GM12878 (cell line): ENCODE measurements around the gene MUSK. TPM values are rescaled to one million over a fixed set of nuclear protein-coding genes. Genes with fewer than 3 reads are reported as not detected.
A peak's percentile ranks its signal among the peaks of the same experiment; 100 is the strongest.

ENCODE experiments used
- ATAC-seq: fragments of 200-7000 bp; cut with Tn5 transposase; 3 replicates; pipeline ENCODE4 v1.9.1; 2020; ENCODE audit warnings: mild to moderate bottlenecking, moderate library complexity
- BruUV-seq: library from RNA; stranded (reverse); fragments of 400-500 nt; replicated peaks from 2 replicates; lab custom pipeline; 2021; lab: Mats Ljungman, UMichigan
- CTCF ChIA-PET: fragments of 300-600 bp; sonication (Branson Sonifier 250); formaldehyde crosslinking; extraction: SDS; loops from one replicate; lab custom pipeline; 2021; ENCODE audit warnings: inconsistent platforms; lab: Yijun Ruan, JAX
- POLR2A ChIA-PET: fragments of 350-600 bp; formaldehyde crosslinking; extraction: SDS; loops from one replicate; lab custom pipeline; 2021; ENCODE audit warnings: inconsistent platforms; lab: Charles Lee
- RAD21 ChIA-PET: fragments of 300-600 bp; sonication (Branson Sonifier 250); formaldehyde crosslinking; loops from one replicate; lab custom pipeline; 2023; ENCODE audit warnings: antibody characterized with exemption; ENCODE audit not compliant: unreplicated experiment; lab: Charles Lee
- SMC1A ChIA-PET: fragments of 300-600 bp; sonication (Branson Sonifier 250); formaldehyde crosslinking; loops from one replicate; lab custom pipeline; 2023; ENCODE audit not compliant: unreplicated experiment, uncharacterized antibody; lab: Charles Lee
- DNase-seq: peaks from one replicate; pipeline ENCODE4 v3.0.0-alpha.2; 2011; ENCODE audit warnings: low read depth, low spot score
- FAIRE-seq: peaks from 3 replicates; lab custom pipeline; 2011; peaks lifted over from hg19 to GRCh38; lab: Jason Lieb, UNC
- H2AFZ ChIP-seq: 2 replicates; pipeline ENCODE4 v1.6.0; 2011; ENCODE audit warnings: low read depth, low read length, control low read depth; ENCODE audit not compliant: control insufficient read depth
- H3K27ac ChIP-seq: 2 replicates; pipeline ENCODE4 v1.5.1; 2011; ENCODE audit warnings: control low read depth; ENCODE audit not compliant: control insufficient read depth, insufficient read depth
- H3K27me3 ChIP-seq, 2 experiments: replicated peaks in 1 of 2; 2 replicates each; pipeline versions ENCODE4 v1.6.0 to v1.6.1; 2011; ENCODE audit warnings: low read length in 1 of 2; ENCODE audit not compliant: control insufficient read depth in 2 of 2, insufficient read depth in 2 of 2
- H3K36me3 ChIP-seq, 2 experiments: 2 replicates each; pipeline ENCODE4 v1.5.1; 2011; ENCODE audit warnings: low read length in 1 of 2; ENCODE audit not compliant: control insufficient read depth in 2 of 2, insufficient read depth in 2 of 2
- H3K4me1 ChIP-seq: 2 replicates; pipeline ENCODE4 v1.6.1; 2011; ENCODE audit warnings: mild to moderate bottlenecking, low read length, moderate library complexity, mixed read lengths; ENCODE audit not compliant: control insufficient read depth, insufficient read depth
- H3K4me2 ChIP-seq: 2 replicates; pipeline ENCODE4 v1.6.0; 2011; ENCODE audit warnings: control low read depth; ENCODE audit not compliant: control insufficient read depth, insufficient read depth
- H3K4me3 ChIP-seq: fragments of 200-600 bp; sonication (generic); 2 replicates; pipeline ENCODE4 v1.5.1; 2016
- H3K79me2 ChIP-seq: 2 replicates; pipeline ENCODE4 v1.6.0; 2011; ENCODE audit warnings: low read length; ENCODE audit not compliant: control insufficient read depth, insufficient read depth
- H3K9ac ChIP-seq: 2 replicates; pipeline ENCODE4 v1.8.0; 2011; ENCODE audit warnings: low read length, control low read depth, mixed read lengths; ENCODE audit not compliant: control insufficient read depth, insufficient read depth
- H3K9me3 ChIP-seq: replicated peaks from 3 replicates; pipeline ENCODE4 v1.5.1; 2011; ENCODE audit warnings: mild to moderate bottlenecking, low read length; ENCODE audit not compliant: control insufficient read depth, insufficient read depth
- H4K20me1 ChIP-seq: 2 replicates; pipeline ENCODE4 v1.6.0; 2011; ENCODE audit not compliant: control insufficient read depth, insufficient read depth
- LARP7 ChIP-seq: fragments of 450-650 bp; IDR thresholded peaks from 2 replicates; pipeline ENCODE4 v1.6.1; 2017; ENCODE audit warnings: mild to moderate bottlenecking
- MTA2 ChIP-seq: fragments of 450-650 bp; IDR thresholded peaks from 2 replicates; pipeline ENCODE4 v1.6.1; 2016; ENCODE audit warnings: low read depth, mild to moderate bottlenecking, moderate library complexity
- PBX3 ChIP-seq: IDR thresholded peaks from 2 replicates; pipeline ENCODE4 v1.6.1; 2011; ENCODE audit warnings: mild to moderate bottlenecking, low read depth, low read length, moderate library complexity; ENCODE audit not compliant: insufficient replicate concordance
- RB1 ChIP-seq: fragments of 450-650 bp; formaldehyde crosslinking; IDR thresholded peaks from 2 replicates; pipeline ENCODE4 v1.6.1; 2017; ENCODE audit warnings: mild to moderate bottlenecking, borderline replicate concordance
- RELA ChIP-seq: fragments of 450-650 bp; IDR thresholded peaks from 2 replicates; pipeline ENCODE4 v1.8.0; 2014; ENCODE audit warnings: borderline replicate concordance; ENCODE audit not compliant: partially characterized antibody
- RUNX3 ChIP-seq: IDR thresholded peaks from 2 replicates; pipeline ENCODE4 v1.6.1; 2012; ENCODE audit warnings: low read length, inconsistent platforms
- SPI1 ChIP-seq: IDR thresholded peaks from 2 replicates; pipeline ENCODE4 v1.6.1; 2011; ENCODE audit warnings: low read depth, mild to moderate bottlenecking, low read length, moderate library complexity, borderline replicate concordance; ENCODE audit not compliant: insufficient read depth
- WGBS: methylation state at CpG from one replicate; pipeline ENCODE4 v1.1.6; 2016; ENCODE audit warnings: low lambda C conversion rate; ENCODE audit not compliant: insufficient replicate concordance, insufficient coverage; ENCODE audit errors: missing lambda C conversion rate; 5-methylcytosine and 5-hydroxymethylcytosine counted together
- in situ Hi-C: fragments of 300-500 bp; cut with MboI; formaldehyde crosslinking; loops from 9 replicates; pipeline ENCODE4 v1.14.3; 2018; ENCODE audit warnings: mixed read lengths
- intact Hi-C: fragments of 100-400 bp; cut with micrococcal nuclease; formaldehyde crosslinking; loops from one replicate; pipeline ENCODE4 v1.14.2; 2022; ENCODE audit not compliant: unreplicated experiment
- polyA plus RNA-seq, 11 experiments: library from polyadenylated mRNA; depleted of rRNA in 4 of 11; unstranded in 6 of 11; stranded (reverse) in 5 of 11; fragments of >200 nt; fragmentation: Nextera tagmentation in 4 of 11; fragmentation: Illumina TruSeq in 1 of 11; extraction: Ambion mirVana in 4 of 11; extraction: Trizol in 1 of 11; gene quantifications; 1 replicate in 1 of 11; 2 replicates in 10 of 11; pipeline versions ENCODE4 v1.2.1 to v1.2.3, GENCODE V29; 2011 to 2016; ENCODE audit warnings: inconsistent platforms in 2 of 11, missing spikeins in 2 of 11, low read depth in 1 of 11
- total RNA-seq, 4 experiments: library from RNA; depleted of rRNA in 3 of 4; stranded (reverse); fragments of >200 nt in 3 of 4; fragmentation: Illumina TruSeq in 1 of 4; extraction: Trizol in 1 of 4; gene quantifications; 2 replicates each; pipeline versions ENCODE4 v1.2.1 to v1.2.3, GENCODE V29; 2013 to 2021

MUSK gene
- total and polyA plus RNA-seq, 10 of the 15 experiments (the other 5 are each of a cell fraction or from before 2014, with no cell fraction given), result 0.04 to 0.19 (median 0.10) TPM; not detected in 5

GRCh38 chr9:110768886-110769285, 100.3 kb downstream of the MUSK start:
- Histone ChIP-seq H2AFZ (no peak overlapping the region), H3K79me2 (no peaks in the 10 kb centered on the region), H3K4me1 (no peaks in the 10 kb centered on the region), H4K20me1 (no peaks in the 10 kb centered on the region), H3K27me3 (no peaks in the 10 kb centered on the region)
- WGBS, result 0% methylated on average over 2 of the region's 2 CpGs
- ATAC-seq (no peak), DNase-seq (no peak)
- ChIA-PET CTCF (interaction anchor here (1.9 kb wide), 1 partner anchor 12 kb away, joined by 4 read pairs; no protein-coding TSS in a partner anchor), POLR2A (no interaction called here)
- in situ Hi-C loops, result no loop called here
- TF ChIP-seq SPI1, result no peak
- no peak for TF ChIP-seq RELA
- TF ChIP-seq, all 136 proteins: peak for 0
- no peak overlapping the region for H3K27ac ChIP-seq
- H3K36me3 ChIP-seq, result no peaks in the 10 kb centered on the region
- no peak overlapping the region for H3K4me2 ChIP-seq
- no peak overlapping the region for H3K4me3 ChIP-seq
- no peak for FAIRE-seq
- intact Hi-C loops, result no loop called here
- no peak overlapping the region for H3K9ac ChIP-seq
- H3K9me3 ChIP-seq, result no peaks in the 10 kb centered on the region; the same call in 2 of the 3 replicates
- ChIA-PET SMC1A (interaction anchor here (0.6 to 1.6 kb wide), 2 partner anchors 9 to 15 kb away, joined by 3 to 6 read pairs; no protein-coding TSS in a partner anchor), RAD21 (interaction anchor here (1.0 kb wide), 1 partner anchor 33 kb away, joined by 3 read pairs; no protein-coding TSS in a partner anchor)
- BruUV-seq, result no TSS peak

GRCh38 chr9:110769667-110770066, 101.1 kb downstream of the MUSK start:
- H3K4me3 ChIP-seq, result no peak overlapping the region
- no peak overlapping the region for H3K9ac ChIP-seq
- DNase-seq, result no peak
- no peak for FAIRE-seq
- H3K36me3 ChIP-seq, result no peaks in the 10 kb centered on the region
- intact Hi-C loops, result no loop called here
- in situ Hi-C loops, result no loop called here
- WGBS, result 31% methylated on average over 3 of the region's 3 CpGs
- no peaks in the 10 kb centered on the region for H3K4me1 ChIP-seq
- no TSS peak for BruUV-seq
- ChIA-PET RAD21 (interaction anchor here (1.0 to 1.1 kb wide), 2 partner anchors 32 to 410 kb away, joined by 3 read pairs; no protein-coding TSS in a partner anchor), SMC1A (interaction anchor here (0.9 to 1.6 kb wide), 2 partner anchors 15 to 122 kb away, joined by 3 to 6 read pairs; no protein-coding TSS in a partner anchor), POLR2A (no interaction called here)
- H3K27ac ChIP-seq, result no peak overlapping the region
- peak; percentile 56 for ATAC-seq
- H3K79me2 ChIP-seq, result no peaks in the 10 kb centered on the region
- no peak overlapping the region for H2AFZ ChIP-seq
- no peak overlapping the region for H3K4me2 ChIP-seq
- TF ChIP-seq PBX3 (no peak), RB1 (no peak), MTA2 (peak; percentile 45; the same call in 1 of the 2 replicates), RUNX3 (peak; percentile 67; the same call in 1 of the 2 replicates), LARP7 (no peak)
- TF ChIP-seq, all 136 proteins: peak for 2
- H3K27me3 ChIP-seq, result no peaks in the 10 kb centered on the region
- H4K20me1 ChIP-seq, result no peaks in the 10 kb centered on the region
- no peaks in the 10 kb centered on the region; the same call in 2 of the 3 replicates for H3K9me3 ChIP-seq
- CTCF ChIA-PET, result interaction anchor here (0.7 to 1.9 kb wide), 3 partner anchors 9 to 66 kb away, joined by 3 to 4 read pairs (median 3); no protein-coding TSS in a partner anchor
